ENCODE results near the gene COA6.

The COA6 gene

GRCh38 chr1:234412830-234413229, 39.6 kb downstream of the COA6 start:
- DNase-seq (ENCODE audit: low spot score), result no peak

GRCh38 chr1:234413485-234413884, 40.2 kb downstream of the COA6 start:
- no peak for DNase-seq (ENCODE audit: low spot score)

GRCh38 chr1:234413990-234414389, 40.7 kb downstream of the COA6 start:
- DNase-seq (ENCODE audit: low spot score), result no peak

GRCh38 chr1:234427950-234428646, 54.8 kb downstream of the COA6 start:
- DNase-seq (ENCODE audit: low spot score), result no peak

GRCh38 chr1:234429434-234429806, 56.2 kb downstream of the COA6 start:
- DNase-seq (ENCODE audit: low spot score), result no peak

GRCh38 chr1:234430691-234431090, 57.4 kb downstream of the COA6 start:
- no peak for DNase-seq (ENCODE audit: low spot score)

GRCh38 chr1:234431255-234431654, 58.0 kb downstream of the COA6 start:
- DNase-seq (ENCODE audit: low spot score), result no peak

GRCh38 chr1:234433563-234434285, 60.5 kb downstream of the COA6 start:
- peak; percentile 38 for DNase-seq (ENCODE audit: low spot score)
